Heart left ventricle (tissue), 16 donors: ENCODE measurements around the gene HVCN1. TPM values are rescaled to one million over a fixed set of nuclear protein-coding genes. Genes with fewer than 3 reads are reported as not detected.

Experiments
- ATAC-seq, 4 donors: fragments of 200-7000 bp; cut with Tn5 transposase; one replicate each; pipeline ENCODE4 v1.9.1; 2020 to 2022; ENCODE audit warnings: moderate library complexity in 4 of 4, mild to moderate bottlenecking in 3 of 4, moderate number of reproducible peaks in 1 of 4
- DNase-seq, 5 donors: peaks; one replicate each; pipeline ENCODE4 v3.0.0-alpha.2; 2020
- H3K27ac ChIP-seq, 12 donors: fragments of 200-600 bp; sonication (generic) in 4 of 12; one replicate each; pipeline versions ENCODE4 v1.5.0 to v1.8.0; 2016 to 2022; ENCODE audit warnings: mild to moderate bottlenecking in 2 of 12
- H3K27me3 ChIP-seq, 9 donors: fragments of 200-600 bp; sonication (generic) in 2 of 9; one replicate each; pipeline versions ENCODE4 v1.5.1 to v1.8.0; 2016 to 2022; ENCODE audit warnings: mild to moderate bottlenecking in 3 of 9
- H3K36me3 ChIP-seq, 9 donors: fragments of 200-600 bp; sonication (generic) in 2 of 9; one replicate each; pipeline versions ENCODE4 v1.5.0 to v1.8.0; 2018 to 2022; ENCODE audit warnings: mild to moderate bottlenecking in 2 of 9
- H3K4me1 ChIP-seq, 12 donors: fragments of 200-600 bp; sonication (generic) in 4 of 12; one replicate each; pipeline versions ENCODE4 v1.5.0 to v1.8.0; 2016 to 2022; ENCODE audit warnings: mild to moderate bottlenecking in 3 of 12
- H3K4me3 ChIP-seq, 12 donors: fragments of 200-600 bp; sonication (generic) in 4 of 12; one replicate each; pipeline versions ENCODE4 v1.5.0 to v1.8.0; 2017 to 2022; ENCODE audit warnings: mild to moderate bottlenecking in 9 of 12, moderate library complexity in 4 of 12
- H3K9me3 ChIP-seq, 12 donors: fragments of 200-600 bp; sonication (generic) in 4 of 12; one replicate each; pipeline versions ENCODE4 v1.5.0 to v1.8.0; 2016 to 2022; ENCODE audit warnings: mild to moderate bottlenecking in 1 of 12
- CTCF ChIP-seq, 12 donors: fragments of 200-600 bp; sonication (generic) in 4 of 12; IDR thresholded peaks; one replicate each; pipeline versions ENCODE4 v1.5.0 to v1.8.0; 2018 to 2022; ENCODE audit warnings: antibody characterized with exemption in 12 of 12, mild to moderate bottlenecking in 5 of 12
- POLR2A ChIP-seq, 2 donors: fragments of 450-650 bp; IDR thresholded peaks; one replicate each; pipeline ENCODE4 v1.6.1; 2017; ENCODE audit warnings: antibody characterized with exemption in 2 of 2, mild to moderate bottlenecking in 2 of 2, moderate library complexity in 2 of 2
- WGBS, 4 donors: extraction: QIAGEN DNeasy Blood & Tissue Kit in 2 of 4; methylation state at CpG; one replicate each; pipeline versions ENCODE4 v1.1.5 to v1.1.7; 2013 to 2018; 5-methylcytosine and 5-hydroxymethylcytosine counted together
- intact Hi-C, 10 donors: fragments of 100-400 bp; cut with DNase I; formaldehyde crosslinking; loops; one replicate each; pipeline versions ENCODE4 v1.11.1 to v1.14.2; 2022
- polyA plus RNA-seq, 2 donors: library from polyadenylated mRNA; stranded (reverse); fragments of 200-250 nt; gene quantifications; one replicate each; pipeline ENCODE4 v1.2.3, GENCODE V29; 2013
- total RNA-seq, 9 donors: library from RNA; depleted of rRNA in 2 of 9; stranded (reverse); fragments of >200 nt in 2 of 9; fragmentation: NEBNext Ultra II Directional in 3 of 9; extraction: Animal tissue kit (Norgen Biotek cat#: 25700) in 3 of 9; gene quantifications; one replicate each; pipeline versions ENCODE4 v1.1.0 to v1.2.4, GENCODE V29; 2016 to 2023
- donor health status: ischemic (EF 13 %, LVEDD 7.1; RV severe dilation, severe dysfunction).
- donor health status: healthy with polysubstance abuse.
- donor health status: DM: no; HTN: yes; CAD: no.
- donor health status: DM: no; HTN: no; CAD: no.
- donor health status: ischemic (EF 25% LVEDD 6.9; RV normal size, moderate dysfunction).
- donor health status: ischemic (EF 25% LVEDD 5.7; RV mildly dilated, moderate dysfunction).
- donor health status: healthy.
- donor health status: DM: yes; HTN: yes; CAD: no.
- donor health status: ischemic (EF 35%, LVEDD 5.7; RV mildly dilated, moderate dysfunction).
- donor health status: nonischemic (EF 11% LVEDD 7.7; RV severe dilation, severe dysfunction).
- donor health status: DM: yes; HTN: yes; CAD: no.
- donor health status: PGD.
- donor health status: ischemic (EF 29% LVEDD 5.4; RV normal size, mild dysfunction).
- donor health status: nonischemic (EF 23%, LVEDD 6.1; RV moderate dilation, normal function).

Gene HVCN1
- total and polyA plus RNA-seq, 11 donors, result 4.1 to 55.3 (median 11.8) TPM

GRCh38 chr12:110733089-110733715 lies 44.3 kb upstream of the HVCN1 start:
- no peaks in the 10 kb centered on the region for H3K27me3 ChIP-seq
- H3K36me3 ChIP-seq, result peaks cover 0 to 64% (median 51%) of the 10 kb centered on the region in 9 donors
- intact Hi-C loops, result loop anchor here in 1 of 10 donors (10.0 kb wide), 1 partner anchor 92 kb away; no protein-coding TSS in a partner anchor
- peak overlapping the region in 1 of 12 donors; percentile 9 for H3K4me3 ChIP-seq
- 34 to 43% (median 37%) methylated on average over 5 of the region's 5 CpGs for WGBS, 4 donors
- peak in 1 of 4 donors; percentile 31 for ATAC-seq
- peak in 2 of 5 donors; percentile 24 to 34 for DNase-seq
- peak overlapping the region in 4 of 12 donors; percentile 1 to 17 (median 5) for H3K27ac ChIP-seq
- TF ChIP-seq POLR2A (IDR thresholded peaks at IDR 0.05) (no peak), CTCF (IDR thresholded peaks at IDR 0.05) (no peak)
- H3K4me1 ChIP-seq, result peaks cover 15 to 66% (median 43%) of the 10 kb centered on the region in 12 donors
- H3K9me3 ChIP-seq, result no peaks in the 10 kb centered on the region

DNA sequence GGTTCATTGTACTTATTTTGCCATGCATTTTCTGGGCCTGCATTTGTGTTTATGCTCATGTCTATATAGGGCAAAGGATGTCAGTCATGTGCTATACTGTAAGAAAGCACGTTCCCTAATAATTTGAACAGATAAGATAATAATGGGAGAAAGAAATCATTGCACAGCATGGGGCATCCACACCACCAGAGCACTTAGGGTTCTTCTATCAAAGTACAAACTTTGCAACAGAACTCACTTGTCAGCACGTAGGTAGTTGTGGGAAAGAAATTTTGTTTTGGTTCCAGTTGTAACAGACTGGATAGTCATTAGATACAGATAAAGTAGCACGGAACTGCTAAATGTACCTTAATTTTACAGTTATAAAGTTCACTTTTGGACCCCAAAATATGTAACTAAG lies 43.7 kb upstream of the HVCN1 start:
- Histone ChIP-seq H3K36me3 (peaks cover 0 to 71% (median 55%) of the 10 kb centered on the region in 9 donors), H3K4me3 (no peak overlapping the region), H3K9me3 (no peaks in the 10 kb centered on the region), H3K27me3 (no peaks in the 10 kb centered on the region), H3K4me1 (peaks cover 14 to 60% (median 36%) of the 10 kb centered on the region in 12 donors), H3K27ac (peak overlapping the region in 3 of 12 donors; percentile 1 to 17 (median 1))
- WGBS, 4 donors, result 11 to 17% (median 13%) methylated on average over 3 of the region's 3 CpGs
- peak; percentile 13 to 57 (median 31) for ATAC-seq
- intact Hi-C loops, result loop anchor here in 1 of 10 donors (10.0 kb wide), 1 partner anchor 92 kb away; no protein-coding TSS in a partner anchor
- TF ChIP-seq POLR2A (IDR thresholded peaks at IDR 0.05), result no peak
- TF ChIP-seq CTCF (IDR thresholded peaks at IDR 0.05), result no peak
- no peak for DNase-seq

- no peak for DNase-seq
- no peak for TF ChIP-seq POLR2A (IDR thresholded peaks at IDR 0.05)
- no peak for TF ChIP-seq CTCF (IDR thresholded peaks at IDR 0.05)
- intact Hi-C loops, result loop anchor here in 1 of 10 donors (10.0 kb wide), 1 partner anchor 93 kb away; no protein-coding TSS in a partner anchor
- peaks cover 12 to 56% (median 36%) of the 10 kb centered on the region in 12 donors for H3K4me1 ChIP-seq
- no peak overlapping the region for H3K27ac ChIP-seq
- H3K9me3 ChIP-seq, result no peaks in the 10 kb centered on the region
- peaks cover 0 to 81% (median 66%) of the 10 kb centered on the region in 9 donors for H3K36me3 ChIP-seq
- ATAC-seq, result no peak
- no peak overlapping the region for H3K4me3 ChIP-seq
- 85 to 87% (median 86%) methylated on average over 2 of the region's 2 CpGs for WGBS, 4 donors
- H3K27me3 ChIP-seq, result no peaks in the 10 kb centered on the region
Measured at GRCh38 chr12:110731479-110731878, 42.6 kb upstream of the HVCN1 start.

- peaks cover 0 to 88% (median 79%) of the 10 kb centered on the region in 9 donors for H3K36me3 ChIP-seq
- peaks cover 7 to 35% (median 21%) of the 10 kb centered on the region in 12 donors for H3K4me1 ChIP-seq
- no peaks in the 10 kb centered on the region for H3K9me3 ChIP-seq
- ATAC-seq (no peak), DNase-seq (no peak)
- H3K27me3 ChIP-seq, result no peaks in the 10 kb centered on the region
- TF ChIP-seq POLR2A (IDR thresholded peaks at IDR 0.05) (no peak), CTCF (IDR thresholded peaks at IDR 0.05) (no peak)
- no peak overlapping the region for H3K27ac ChIP-seq
- intact Hi-C loops, result no loop called here
- WGBS, 4 donors, result 95 to 100% (median 98%) methylated on average over 1 of the region's 1 CpG
- H3K4me3 ChIP-seq, result no peak overlapping the region
Measured at GRCh38 chr12:110728628-110729027, 39.7 kb upstream of the HVCN1 start.
